ENCODE measurements around the gene FFAR2. TPM values are rescaled to one million over a fixed set of nuclear protein-coding genes. Genes with fewer than 3 reads are reported as not detected.
"Not testable (repeated sequence)": the region's sequence is repeated elsewhere in the genome, so short reads cannot be mapped to it uniquely, and the experiment has no call there.

The FFAR2 gene
- total RNA-seq, 4 donors from 2014 or later: 0.80 to 1.8 (median 1.0) TPM; not detected in 1

DNA sequence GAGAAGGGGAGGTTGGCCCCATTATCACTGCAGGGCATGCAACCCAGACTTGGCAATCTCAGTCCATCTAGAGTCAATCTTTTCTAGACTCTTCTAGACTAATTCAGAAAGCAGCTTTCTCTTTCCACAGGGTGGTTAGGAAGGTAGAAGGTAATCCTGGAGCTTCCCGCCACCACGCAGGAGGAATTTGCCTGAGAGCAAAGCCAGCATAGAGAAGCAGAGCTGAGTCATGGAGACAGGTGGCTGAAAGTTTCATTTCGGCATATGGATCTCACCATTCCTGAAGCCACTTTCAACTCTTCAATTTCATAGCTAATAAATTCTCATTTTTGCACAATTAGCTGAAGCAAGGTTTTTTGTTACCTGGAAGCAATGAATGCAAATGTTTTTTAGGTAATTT lies 29.0 kb upstream of the FFAR2 start:
- H3K27ac ChIP-seq: no peak overlapping the region
- H3K4me3 ChIP-seq: no peak overlapping the region
- no peaks in the 10 kb centered on the region for H3K36me3 ChIP-seq
- peaks cover 0 to 11% (median 0%) of the 10 kb centered on the region in 4 donors for H3K4me1 ChIP-seq
- no peaks in the 10 kb centered on the region for H3K9me3 ChIP-seq
- no peaks in the 10 kb centered on the region for H3K27me3 ChIP-seq
- no peak for DNase-seq
- TF ChIP-seq POLR2A (IDR thresholded peaks at IDR 0.05): no peak
- TF ChIP-seq, protein P1, sequence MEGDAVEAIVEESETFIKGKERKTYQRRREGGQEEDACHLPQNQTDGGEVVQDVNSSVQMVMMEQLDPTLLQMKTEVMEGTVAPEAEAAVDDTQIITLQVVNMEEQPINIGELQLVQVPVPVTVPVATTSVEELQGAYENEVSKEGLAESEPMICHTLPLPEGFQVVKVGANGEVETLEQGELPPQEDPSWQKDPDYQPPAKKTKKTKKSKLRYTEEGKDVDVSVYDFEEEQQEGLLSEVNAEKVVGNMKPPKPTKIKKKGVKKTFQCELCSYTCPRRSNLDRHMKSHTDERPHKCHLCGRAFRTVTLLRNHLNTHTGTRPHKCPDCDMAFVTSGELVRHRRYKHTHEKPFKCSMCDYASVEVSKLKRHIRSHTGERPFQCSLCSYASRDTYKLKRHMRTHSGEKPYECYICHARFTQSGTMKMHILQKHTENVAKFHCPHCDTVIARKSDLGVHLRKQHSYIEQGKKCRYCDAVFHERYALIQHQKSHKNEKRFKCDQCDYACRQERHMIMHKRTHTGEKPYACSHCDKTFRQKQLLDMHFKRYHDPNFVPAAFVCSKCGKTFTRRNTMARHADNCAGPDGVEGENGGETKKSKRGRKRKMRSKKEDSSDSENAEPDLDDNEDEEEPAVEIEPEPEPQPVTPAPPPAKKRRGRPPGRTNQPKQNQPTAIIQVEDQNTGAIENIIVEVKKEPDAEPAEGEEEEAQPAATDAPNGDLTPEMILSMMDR (IDR thresholded peaks at IDR 0.05): no peak

DNA sequence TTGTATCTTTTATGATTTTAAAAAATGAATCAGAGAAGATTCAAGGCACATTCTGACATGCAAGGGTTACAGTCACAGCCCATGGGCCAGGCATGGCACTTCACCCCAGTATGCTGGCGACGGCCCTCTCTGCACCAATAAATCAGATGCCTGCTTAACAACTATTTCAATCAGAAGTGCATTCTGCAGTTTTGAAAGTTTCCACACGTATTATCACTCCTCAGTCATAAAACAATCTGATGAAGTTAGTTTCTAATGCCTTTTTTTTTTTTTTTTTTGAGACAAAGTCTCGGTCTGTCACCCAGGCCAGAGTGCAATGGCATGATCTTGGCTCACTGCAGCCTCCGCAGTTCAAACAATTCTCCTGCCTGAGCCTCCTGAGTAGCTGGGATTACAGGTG lies 28.3 kb upstream of the FFAR2 start:
- peaks cover 0 to 11% (median 0%) of the 10 kb centered on the region in 4 donors for H3K4me1 ChIP-seq
- peak overlapping the region in 2 of 4 donors; percentile 53 to 83 for H3K27ac ChIP-seq
- DNase-seq: no peak
- TF ChIP-seq POLR2A (IDR thresholded peaks at IDR 0.05): no peak
- TF ChIP-seq, protein P1 (IDR thresholded peaks at IDR 0.05): no peak
- no peaks in the 10 kb centered on the region for H3K36me3 ChIP-seq
- no peak overlapping the region for H3K4me3 ChIP-seq
- H3K27me3 ChIP-seq: no peaks in the 10 kb centered on the region
- no peaks in the 10 kb centered on the region for H3K9me3 ChIP-seq

DNA sequence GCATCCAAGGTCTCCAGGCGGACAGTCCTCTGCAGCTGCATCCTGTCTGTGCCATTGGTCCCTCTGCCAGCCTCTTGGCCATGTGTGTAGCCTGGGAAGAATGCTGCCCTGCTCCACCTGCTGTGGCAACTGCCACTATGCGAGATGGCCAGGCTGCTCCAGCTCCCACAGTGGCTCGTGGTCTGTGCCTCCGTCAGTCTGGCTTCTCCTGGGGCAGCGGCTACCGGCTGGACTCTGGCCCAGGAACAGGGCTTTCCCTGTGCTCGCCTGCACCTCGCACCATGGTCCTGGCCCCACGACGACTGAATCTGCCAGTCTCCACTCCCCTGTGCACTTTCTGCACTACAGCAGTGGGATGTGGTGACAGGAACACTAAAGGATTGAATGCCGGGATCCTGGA lies 26.7 kb upstream of the FFAR2 start:
- peak overlapping the region in 1 of 4 donors; percentile 42 for H3K27ac ChIP-seq
- no peaks in the 10 kb centered on the region for H3K9me3 ChIP-seq
- TF ChIP-seq, protein P1 (IDR thresholded peaks at IDR 0.05): no peak
- no peak for TF ChIP-seq POLR2A (IDR thresholded peaks at IDR 0.05)
- no peak for DNase-seq
- no peaks in the 10 kb centered on the region for H3K27me3 ChIP-seq
- H3K4me3 ChIP-seq: no peak overlapping the region
- peaks cover 0 to 11% (median 0%) of the 10 kb centered on the region in 4 donors for H3K4me1 ChIP-seq
- H3K36me3 ChIP-seq: no peaks in the 10 kb centered on the region

DNA sequence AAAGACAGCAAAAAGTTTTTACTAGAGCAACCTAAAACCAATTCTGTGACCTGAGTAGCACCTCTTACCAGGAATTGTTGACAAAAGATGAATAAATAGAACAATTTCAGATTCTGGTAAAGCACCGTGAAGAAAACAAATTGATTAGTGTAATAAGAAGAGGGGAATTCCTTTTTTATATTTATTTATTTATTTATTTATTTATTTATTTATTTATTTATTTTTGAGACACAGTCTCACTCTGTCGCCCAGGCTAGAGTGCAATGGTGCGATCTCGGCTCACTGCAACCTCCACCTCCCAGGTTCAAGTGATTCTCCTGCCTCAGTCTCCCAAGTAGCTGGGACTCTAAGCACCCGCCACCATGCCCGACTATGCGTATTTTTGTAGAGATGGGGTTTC lies 24.7 kb upstream of the FFAR2 start:
- H3K9me3 ChIP-seq, H3K4me3 ChIP-seq, H3K36me3 ChIP-seq, H3K27me3 ChIP-seq, H3K27ac ChIP-seq, DNase-seq: not testable (repeated sequence)
- peaks cover 0 to 11% (median 0%) of the 10 kb centered on the region in 4 donors for H3K4me1 ChIP-seq

DNA sequence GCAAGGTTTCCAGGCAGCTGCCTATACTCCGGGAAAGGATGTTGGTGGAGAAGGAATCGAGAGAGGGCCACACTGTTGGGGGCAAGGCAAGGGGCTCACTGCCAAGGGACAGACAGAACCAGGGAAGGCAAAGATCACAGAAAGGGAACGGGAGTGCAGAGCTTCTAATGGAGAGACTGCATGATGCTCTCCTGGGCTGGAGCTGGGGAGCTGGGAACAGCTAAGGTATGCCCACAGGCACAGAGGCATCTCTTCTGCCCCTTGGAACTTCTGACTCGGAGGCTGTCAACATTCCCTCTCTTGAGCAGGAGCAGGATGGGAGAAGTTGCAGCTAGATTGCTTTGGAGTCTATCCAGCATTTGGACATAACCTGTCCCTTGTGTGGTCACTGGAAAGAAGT lies 22.4 kb upstream of the FFAR2 start:
- H3K27me3 ChIP-seq: no peaks in the 10 kb centered on the region
- no peaks in the 10 kb centered on the region for H3K36me3 ChIP-seq
- DNase-seq: no peak
- H3K4me3 ChIP-seq: no peak overlapping the region
- H3K4me1 ChIP-seq: peaks cover 0 to 8% (median 0%) of the 10 kb centered on the region in 4 donors
- no peak overlapping the region for H3K27ac ChIP-seq
- TF ChIP-seq POLR2A (IDR thresholded peaks at IDR 0.05): no peak
- TF ChIP-seq, protein P1 (IDR thresholded peaks at IDR 0.05): no peak
- no peaks in the 10 kb centered on the region for H3K9me3 ChIP-seq

DNA sequence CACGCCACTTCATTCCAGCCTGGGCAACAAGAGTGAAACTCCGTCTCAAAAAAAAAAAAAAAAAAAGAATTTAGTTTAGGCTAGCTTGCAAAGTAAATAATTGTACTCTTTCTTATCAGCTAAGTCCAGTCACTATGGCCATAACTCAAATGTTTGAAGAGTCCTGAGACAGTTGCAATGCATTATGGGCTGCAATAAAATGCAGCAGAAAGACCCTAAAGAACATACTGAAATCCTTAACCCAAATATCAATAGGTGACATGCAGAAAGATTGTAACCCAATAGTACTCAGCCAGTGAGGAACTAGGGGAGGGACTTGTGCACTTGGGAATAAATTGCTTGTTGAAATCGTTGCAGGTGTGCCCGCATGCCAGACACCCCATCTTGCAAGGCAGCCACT lies 20.9 kb upstream of the FFAR2 start:
- DNase-seq: no peak
- TF ChIP-seq, protein P1 (IDR thresholded peaks at IDR 0.05): no peak
- no peak for TF ChIP-seq POLR2A (IDR thresholded peaks at IDR 0.05)
- no peak overlapping the region for H3K27ac ChIP-seq

More for the DNA sequence above, 20.9 kb upstream of the FFAR2 start:
- Histone ChIP-seq H3K9me3 (no peaks in the 10 kb centered on the region), H3K4me1 (peaks cover 0 to 8% (median 0%) of the 10 kb centered on the region in 4 donors), H3K36me3 (no peaks in the 10 kb centered on the region), H3K27me3 (no peaks in the 10 kb centered on the region), H3K4me3 (no peak overlapping the region)

Measured in Peyer's patch (tissue), 4 donors.